Natural killer cell treated with Interleukin-12 subunit alpha and Interleukin-12 subunit beta and Interleukin-15 and Interleukin-18, amount 100 ng/mL, for 72 hours (primary cell): Measurements from ENCODE around the gene GDNF. TPM values are rescaled to one million over a fixed set of nuclear protein-coding genes. Genes with fewer than 3 reads are reported as not detected.

Experiments
- ATAC-seq, 2 donors: fragments of 150-1000 bp; cut with Tn5 transposase in 1 of 2; sonication (Bioruptor Pico), chemical (Tn5 transposase) in 1 of 2; 2 replicates each; pipeline ENCODE4 v1.10.0; 2021
- DNase-seq: peaks from one replicate; pipeline ENCODE4 v3.0.0; 2022; ENCODE audit warnings: low spot score
- H3K27ac Mint-ChIP-seq, 2 donors: 1 replicate in 1 of 2; 2 replicates in 1 of 2; pipeline ENCODE4 v1.8.0; 2022; ENCODE audit warnings: mixed read lengths in 2 of 2, mild to moderate bottlenecking in 1 of 2, moderate library complexity in 1 of 2
- H3K27me3 Mint-ChIP-seq, 2 donors: 1 replicate in 1 of 2; 2 replicates in 1 of 2; pipeline ENCODE4 v1.8.0; 2022; ENCODE audit warnings: mixed read lengths in 2 of 2
- H3K36me3 Mint-ChIP-seq: one replicate; pipeline ENCODE4 v1.8.0; 2022; ENCODE audit warnings: mixed read lengths
- H3K4me1 Mint-ChIP-seq, 2 donors: 1 replicate in 1 of 2; 2 replicates in 1 of 2; pipeline ENCODE4 v1.8.0; 2022; ENCODE audit warnings: low read depth in 2 of 2, mixed read lengths in 2 of 2, mild to moderate bottlenecking in 1 of 2
- H3K4me3 Mint-ChIP-seq: one replicate; pipeline ENCODE4 v1.8.0; 2022; ENCODE audit warnings: mixed read lengths
- H3K9me3 Mint-ChIP-seq: 2 replicates; pipeline ENCODE4 v1.8.0; 2022; ENCODE audit warnings: mixed read lengths
- total RNA-seq, 2 donors: library from RNA; stranded (reverse); gene quantifications; one replicate each; pipeline ENCODE4 v1.2.3, GENCODE V29; 2022

GDNF gene
- total RNA-seq, 2 donors from 2014 or later, result not detected

DNA sequence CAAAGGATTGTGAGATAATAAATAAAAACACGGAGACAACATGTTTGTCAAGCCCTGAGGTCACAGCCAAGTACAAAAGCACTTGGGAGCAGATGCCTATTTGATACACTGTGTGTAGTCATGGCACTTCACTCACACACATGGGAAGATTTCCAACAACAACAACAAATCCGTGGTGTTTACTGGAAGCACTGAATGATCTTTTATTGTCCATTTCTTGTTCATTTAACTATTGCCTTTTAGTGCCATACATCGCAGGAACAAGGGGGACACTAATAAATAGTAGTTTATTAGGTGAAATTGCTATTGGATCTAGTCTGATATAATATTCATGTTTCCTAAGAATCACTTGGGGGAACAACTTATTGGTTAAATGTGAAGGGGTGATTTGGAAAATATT lies 20.4 kb upstream of the GDNF start:
- Mint-ChIP-seq H3K27ac (no peak overlapping the region), H3K27me3 (peaks cover 12 to 28% of the 10 kb centered on the region in 2 donors), H3K4me1 (no peaks in the 10 kb centered on the region), H3K36me3 (no peaks in the 10 kb centered on the region), H3K4me3 (no peak overlapping the region), H3K9me3 (no peaks in the 10 kb centered on the region)
- DNase-seq (no peak), ATAC-seq (no peak)

DNA sequence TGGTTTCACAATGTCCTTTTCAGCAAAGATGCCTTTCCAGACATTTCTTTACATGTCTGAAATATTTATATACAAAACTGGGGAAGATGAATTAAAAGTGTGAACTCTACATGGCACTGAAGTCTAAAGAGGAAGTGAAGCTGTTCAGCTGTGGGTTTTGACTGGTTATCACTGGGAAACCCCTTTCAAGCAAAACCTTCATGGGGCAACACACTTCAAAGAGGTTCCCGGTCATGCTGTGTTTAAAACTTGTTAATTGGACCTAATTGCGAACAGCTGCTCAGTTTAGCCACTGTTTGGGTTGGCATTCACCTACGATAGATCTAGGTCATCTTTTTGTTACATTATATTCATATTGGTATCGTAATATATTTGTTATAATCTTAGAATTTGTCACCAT lies 20.0 kb upstream of the GDNF start:
- no peaks in the 10 kb centered on the region for H3K9me3 Mint-ChIP-seq
- H3K4me1 Mint-ChIP-seq, result no peaks in the 10 kb centered on the region
- ATAC-seq (no peak), DNase-seq (no peak)
- no peaks in the 10 kb centered on the region for H3K36me3 Mint-ChIP-seq
- H3K27me3 Mint-ChIP-seq, result peaks cover 9 to 24% of the 10 kb centered on the region in 2 donors
- no peak overlapping the region for H3K27ac Mint-ChIP-seq
- no peak overlapping the region for H3K4me3 Mint-ChIP-seq

DNA sequence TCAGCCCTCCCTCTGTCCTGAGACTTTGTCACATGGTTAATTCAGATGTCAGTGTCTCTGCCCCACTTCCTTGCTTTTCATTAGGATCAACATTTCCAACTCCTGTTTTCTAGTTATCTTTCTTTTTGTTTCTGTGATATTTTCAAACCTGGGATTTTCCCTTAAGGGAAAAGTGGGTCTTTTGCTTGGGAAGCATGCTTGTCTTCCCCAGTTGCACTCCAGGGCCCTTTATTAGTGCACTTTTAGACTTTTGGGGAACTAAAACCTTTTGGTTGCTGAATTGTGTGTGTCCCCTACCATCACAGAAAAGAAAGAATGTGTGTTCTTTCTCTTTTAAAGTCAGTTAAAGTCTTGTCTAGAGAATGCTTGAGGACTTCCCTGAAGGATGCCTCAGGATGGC lies 18.4 kb upstream of the GDNF start:
- peaks cover 5% of the 10 kb centered on the region for H3K9me3 Mint-ChIP-seq
- peaks cover under 1 to 14% of the 10 kb centered on the region in 2 donors for H3K27me3 Mint-ChIP-seq
- H3K36me3 Mint-ChIP-seq, result no peaks in the 10 kb centered on the region
- no peak for DNase-seq
- no peak for ATAC-seq
- H3K27ac Mint-ChIP-seq, result no peak overlapping the region
- no peak overlapping the region for H3K4me3 Mint-ChIP-seq
- no peaks in the 10 kb centered on the region for H3K4me1 Mint-ChIP-seq

DNA sequence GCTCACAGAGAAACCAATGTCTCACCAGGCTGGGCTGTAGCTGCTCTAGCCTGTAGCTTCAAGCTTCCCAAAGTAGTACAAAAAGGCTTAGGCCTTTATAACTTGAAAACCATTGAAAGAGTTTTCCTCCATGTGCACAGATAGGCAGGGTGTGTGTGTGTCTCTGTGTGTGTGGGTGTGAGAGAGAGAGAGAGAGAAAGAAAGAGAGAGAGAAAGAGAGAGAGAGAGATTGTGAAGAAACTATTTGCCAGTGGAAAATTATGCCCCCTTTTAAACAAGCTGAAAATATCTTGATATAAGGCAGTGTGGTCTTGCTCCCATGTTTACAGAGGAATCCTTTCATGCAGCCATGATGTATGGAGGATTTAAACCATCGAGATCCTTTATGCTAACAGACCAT lies 17.9 kb upstream of the GDNF start:
- DNase-seq (no peak), ATAC-seq (no peak)
- Mint-ChIP-seq H3K4me1 (no peaks in the 10 kb centered on the region), H3K27ac (no peak overlapping the region), H3K4me3 (no peak overlapping the region), H3K27me3 (peaks cover 2 to 9% of the 10 kb centered on the region in 2 donors), H3K9me3 (peaks cover 5% of the 10 kb centered on the region), H3K36me3 (no peaks in the 10 kb centered on the region)

DNA sequence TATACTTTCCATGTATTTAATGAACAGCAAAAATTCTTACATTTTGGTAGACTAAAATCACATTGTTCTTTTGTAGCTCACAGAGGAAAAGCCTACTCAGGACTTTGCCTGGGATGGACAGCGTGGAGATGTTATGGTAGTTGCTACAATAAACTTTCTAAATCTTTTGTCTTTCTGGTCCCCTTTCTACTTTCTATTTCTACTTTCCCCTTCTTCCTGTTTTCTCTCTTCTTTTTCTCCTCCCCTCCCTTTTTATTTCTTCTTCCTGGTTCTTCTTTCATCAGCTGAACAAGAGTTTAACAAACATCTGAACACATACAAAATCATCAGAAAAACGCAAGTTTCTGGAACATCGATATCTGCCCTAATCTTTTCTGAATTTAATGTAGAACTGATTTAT lies 15.6 kb upstream of the GDNF start:
- no peak overlapping the region for H3K4me3 Mint-ChIP-seq
- DNase-seq, result no peak
- no peak for ATAC-seq
- no peaks in the 10 kb centered on the region for H3K4me1 Mint-ChIP-seq
- H3K27ac Mint-ChIP-seq, result no peak overlapping the region
- H3K9me3 Mint-ChIP-seq, result peaks cover 5% of the 10 kb centered on the region
- H3K27me3 Mint-ChIP-seq, result peaks cover 9% of the 10 kb centered on the region in 2 donors
- H3K36me3 Mint-ChIP-seq, result no peaks in the 10 kb centered on the region

DNA sequence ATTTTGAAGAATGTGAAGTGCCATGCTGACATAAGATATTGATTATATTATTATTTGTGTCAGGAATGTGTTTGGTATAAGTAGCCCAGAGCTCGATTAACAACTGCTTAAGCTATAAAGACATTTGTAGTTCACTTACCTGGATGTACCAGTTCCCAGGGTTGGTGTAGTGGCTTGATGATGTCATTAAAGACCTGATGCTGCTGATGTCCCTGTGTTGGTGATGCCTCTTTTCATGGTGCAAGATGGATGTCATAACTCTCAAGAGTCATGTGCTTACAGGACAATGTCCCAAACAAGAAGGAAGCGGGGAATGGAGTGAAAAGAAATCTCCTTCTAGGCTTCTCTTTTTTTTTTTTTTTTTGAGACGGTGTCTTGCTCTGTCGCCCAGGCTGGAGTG lies 11.5 kb upstream of the GDNF start:
- no peaks in the 10 kb centered on the region for H3K4me1 Mint-ChIP-seq
- H3K27ac Mint-ChIP-seq, result no peak overlapping the region
- no peaks in the 10 kb centered on the region for H3K36me3 Mint-ChIP-seq
- H3K9me3 Mint-ChIP-seq, result peaks cover 5% of the 10 kb centered on the region
- DNase-seq (no peak), ATAC-seq (no peak)
- H3K4me3 Mint-ChIP-seq, result no peak overlapping the region
- peaks cover 16 to 19% of the 10 kb centered on the region in 2 donors for H3K27me3 Mint-ChIP-seq

DNA sequence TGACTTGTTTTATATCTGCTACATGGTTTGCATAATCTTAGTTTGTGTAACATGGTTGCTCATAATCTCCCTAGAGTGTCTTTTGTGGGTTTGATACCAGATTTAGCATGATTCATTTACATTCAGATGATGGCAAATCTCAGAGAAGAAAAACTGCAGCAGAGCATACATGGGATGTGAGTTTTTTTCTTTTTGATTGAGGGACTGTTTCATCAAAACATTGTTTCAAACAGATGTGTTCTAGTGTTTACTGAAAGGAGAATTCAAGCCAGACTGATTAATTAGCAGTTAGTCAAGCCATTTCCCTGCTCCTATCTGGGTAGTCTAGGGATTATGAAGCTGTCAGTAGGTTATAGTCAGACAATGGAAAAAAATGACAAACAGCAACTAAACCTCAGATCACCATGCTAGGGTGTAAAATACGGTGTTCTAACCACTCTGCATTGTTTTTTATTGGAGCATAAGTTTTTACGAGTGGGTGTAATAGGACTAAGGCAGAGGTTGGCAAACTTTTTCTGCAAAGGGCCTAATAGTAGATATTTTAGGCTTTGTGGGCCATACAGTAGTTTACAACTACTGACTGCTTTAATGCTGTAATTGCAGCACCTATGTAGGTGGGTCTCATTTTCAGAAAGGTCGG lies 10.5 kb upstream of the GDNF start:
- H3K9me3 Mint-ChIP-seq, result peaks cover 5% of the 10 kb centered on the region
- H3K27ac Mint-ChIP-seq, result no peak overlapping the region
- H3K27me3 Mint-ChIP-seq, result peaks cover 20 to 22% of the 10 kb centered on the region in 2 donors
- ATAC-seq (no peak), DNase-seq (no peak)
- H3K36me3 Mint-ChIP-seq, result no peaks in the 10 kb centered on the region
- no peak overlapping the region for H3K4me3 Mint-ChIP-seq
- no peaks in the 10 kb centered on the region for H3K4me1 Mint-ChIP-seq

DNA sequence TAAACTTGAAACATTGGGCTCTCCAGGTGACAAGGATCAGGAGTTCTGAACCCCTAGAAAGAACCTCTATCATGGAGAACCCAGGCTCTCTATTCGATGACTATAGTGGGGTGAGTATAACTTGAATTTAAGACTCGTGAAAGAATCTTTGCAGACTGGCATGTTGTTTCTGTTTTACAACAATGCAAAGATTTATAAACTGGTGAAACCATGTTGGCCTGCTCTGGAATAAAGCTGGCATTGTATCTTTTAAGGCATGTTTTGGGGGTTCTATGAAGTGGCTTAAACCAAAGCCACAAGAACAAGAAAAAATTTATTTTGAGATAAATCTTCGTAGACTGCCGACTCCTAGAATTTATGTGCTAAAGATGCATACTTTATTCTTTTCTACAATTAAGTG lies 9.8 kb upstream of the GDNF start:
- no peak overlapping the region for H3K4me3 Mint-ChIP-seq
- H3K9me3 Mint-ChIP-seq, result peaks cover 3% of the 10 kb centered on the region
- H3K27me3 Mint-ChIP-seq, result peaks cover 26 to 27% of the 10 kb centered on the region in 2 donors
- no peak for ATAC-seq
- no peak for DNase-seq
- no peaks in the 10 kb centered on the region for H3K4me1 Mint-ChIP-seq
- H3K27ac Mint-ChIP-seq, result no peak overlapping the region
- no peaks in the 10 kb centered on the region for H3K36me3 Mint-ChIP-seq

DNA sequence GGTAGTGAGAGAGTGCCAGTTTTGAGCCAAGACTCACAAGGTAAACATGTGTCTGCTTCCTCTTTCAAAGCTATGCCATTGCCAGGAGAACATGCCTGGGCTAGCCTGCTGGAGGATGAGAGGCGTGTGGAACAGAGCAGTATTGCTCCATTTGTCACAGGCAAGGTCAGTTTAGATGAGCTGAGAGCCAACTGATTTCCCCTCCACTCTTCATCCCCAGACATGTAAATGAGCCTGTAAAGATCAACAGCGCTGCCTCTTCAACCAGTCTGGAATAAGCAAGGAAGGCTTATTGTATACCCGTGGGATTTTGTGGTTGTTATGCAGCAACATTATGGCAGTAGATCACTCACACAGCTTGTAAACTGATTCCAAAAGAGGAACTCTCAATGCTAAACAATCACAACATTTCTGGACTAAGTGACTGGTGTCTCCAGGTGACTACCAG lies 8.2 kb upstream of the GDNF start:
- no peaks in the 10 kb centered on the region for H3K4me1 Mint-ChIP-seq
- H3K36me3 Mint-ChIP-seq, result no peaks in the 10 kb centered on the region

DNA sequence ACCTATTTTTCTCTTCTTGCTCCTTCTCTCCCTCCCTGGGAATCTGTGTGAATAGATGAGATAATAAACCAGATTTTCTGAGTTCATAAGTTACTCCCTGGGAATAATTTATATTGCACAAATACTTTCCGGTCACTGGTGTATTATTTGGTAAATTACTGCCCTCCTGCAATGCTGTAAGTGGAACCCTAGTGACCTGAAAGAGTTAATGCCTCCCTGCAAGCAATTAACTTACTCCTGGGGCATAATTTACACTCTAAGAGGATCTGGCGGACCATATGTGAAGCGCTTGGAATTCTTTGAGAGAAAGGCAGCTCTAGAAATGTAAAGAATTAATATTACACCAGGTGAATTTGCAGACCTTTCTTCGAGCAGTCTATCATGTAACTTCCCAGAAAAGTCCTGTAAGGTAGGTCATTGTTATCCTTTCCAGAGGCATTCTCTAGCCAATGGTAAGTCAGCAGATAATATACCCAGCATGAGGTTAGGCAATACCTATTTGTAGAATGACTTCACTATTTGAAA lies 7.0 kb upstream of the GDNF start:
- Mint-ChIP-seq H3K27ac (no peak overlapping the region), H3K4me1 (no peaks in the 10 kb centered on the region), H3K4me3 (no peak overlapping the region), H3K36me3 (no peaks in the 10 kb centered on the region), H3K9me3 (no peaks in the 10 kb centered on the region), H3K27me3 (peaks cover 26 to 48% of the 10 kb centered on the region in 2 donors)
- DNase-seq (no peak), ATAC-seq (no peak)

More for the DNA sequence above, 8.2 kb upstream of the GDNF start:
- Mint-ChIP-seq H3K27ac (no peak overlapping the region), H3K27me3 (peaks cover 26 to 41% of the 10 kb centered on the region in 2 donors), H3K9me3 (no peaks in the 10 kb centered on the region), H3K4me3 (no peak overlapping the region)
- ATAC-seq (peak in 1 of 2 donors; percentile 55), DNase-seq (no peak)

DNA sequence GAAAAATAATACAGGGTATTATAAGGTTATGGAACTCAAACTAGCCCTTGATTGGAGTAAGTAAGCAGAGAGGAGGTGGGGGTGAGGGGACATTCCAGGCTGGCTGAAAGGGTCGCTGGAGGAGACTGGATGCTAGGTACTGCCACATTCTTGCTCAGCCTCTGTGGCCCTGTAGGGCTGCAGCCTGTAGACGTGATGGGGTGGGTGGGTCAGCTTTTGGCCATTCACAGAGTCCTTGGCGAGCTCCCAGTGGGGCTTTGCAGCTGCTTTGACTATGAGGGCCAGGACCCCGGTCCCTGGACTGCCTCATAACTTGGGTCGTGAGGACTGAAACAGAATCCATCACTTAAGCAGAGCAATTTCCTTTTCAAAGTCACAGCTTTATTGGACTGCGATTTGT lies 4.2 kb upstream of the GDNF start:
- no peak overlapping the region for H3K27ac Mint-ChIP-seq
- H3K9me3 Mint-ChIP-seq, result no peaks in the 10 kb centered on the region
- no peak overlapping the region for H3K4me3 Mint-ChIP-seq
- no peaks in the 10 kb centered on the region for H3K36me3 Mint-ChIP-seq
- no peak for ATAC-seq
- H3K27me3 Mint-ChIP-seq, result peaks cover 34 to 57% of the 10 kb centered on the region in 2 donors
- no peak for DNase-seq
- H3K4me1 Mint-ChIP-seq, result no peaks in the 10 kb centered on the region

DNA sequence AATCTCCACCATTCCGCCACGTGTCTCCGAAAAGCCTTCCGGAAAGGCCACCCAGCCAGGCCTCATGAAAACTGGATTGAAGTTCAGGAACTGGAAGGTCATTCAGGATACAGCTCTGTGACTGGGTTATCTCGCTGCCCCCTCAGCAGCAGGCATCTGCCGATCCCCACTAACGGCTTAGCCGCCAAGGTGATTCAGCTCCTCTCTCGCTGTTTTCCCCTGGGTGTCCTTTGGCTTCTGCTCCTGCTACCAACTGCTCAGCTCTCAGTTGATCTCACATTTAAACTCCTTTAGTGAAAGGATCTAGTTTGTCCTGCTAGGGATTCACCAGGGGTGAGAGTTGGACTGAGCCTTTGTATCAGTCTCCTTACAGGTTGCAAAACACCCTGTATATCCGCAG lies 2.2 kb upstream of the GDNF start:
- Mint-ChIP-seq H3K9me3 (no peaks in the 10 kb centered on the region), H3K4me3 (no peak overlapping the region), H3K36me3 (no peaks in the 10 kb centered on the region), H3K27me3 (peaks cover 47 to 75% of the 10 kb centered on the region in 2 donors), H3K4me1 (peaks cover 9 to 11% of the 10 kb centered on the region in 2 donors), H3K27ac (no peak overlapping the region)
- DNase-seq, result no peak
- ATAC-seq, result no peak

DNA sequence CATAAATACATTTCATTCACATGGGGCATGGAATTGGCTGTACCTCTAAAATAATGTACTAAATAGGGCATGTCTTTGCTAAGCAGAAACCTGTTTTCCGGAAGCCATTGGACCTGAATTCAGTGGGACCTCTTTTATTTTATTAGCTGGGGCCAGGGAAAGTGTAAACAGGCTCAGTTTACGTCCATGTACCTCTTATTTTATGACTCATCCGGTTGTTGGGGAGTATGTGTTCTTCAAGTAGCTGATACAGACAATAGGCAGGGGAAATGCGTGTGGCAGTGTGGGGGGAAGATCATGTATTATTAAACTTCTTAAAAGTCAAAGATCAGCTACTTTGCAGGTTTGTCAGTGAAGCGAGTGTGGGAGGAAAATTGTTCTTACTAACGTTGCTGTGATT lies 1.4 kb upstream of the GDNF start:
- Mint-ChIP-seq H3K9me3 (no peaks in the 10 kb centered on the region), H3K27ac (no peak overlapping the region), H3K27me3 (peaks cover 47 to 69% of the 10 kb centered on the region in 2 donors), H3K4me3 (no peak overlapping the region), H3K4me1 (peaks cover 10 to 11% of the 10 kb centered on the region in 2 donors), H3K36me3 (no peaks in the 10 kb centered on the region)
- no peak for ATAC-seq
- DNase-seq, result no peak

DNA sequence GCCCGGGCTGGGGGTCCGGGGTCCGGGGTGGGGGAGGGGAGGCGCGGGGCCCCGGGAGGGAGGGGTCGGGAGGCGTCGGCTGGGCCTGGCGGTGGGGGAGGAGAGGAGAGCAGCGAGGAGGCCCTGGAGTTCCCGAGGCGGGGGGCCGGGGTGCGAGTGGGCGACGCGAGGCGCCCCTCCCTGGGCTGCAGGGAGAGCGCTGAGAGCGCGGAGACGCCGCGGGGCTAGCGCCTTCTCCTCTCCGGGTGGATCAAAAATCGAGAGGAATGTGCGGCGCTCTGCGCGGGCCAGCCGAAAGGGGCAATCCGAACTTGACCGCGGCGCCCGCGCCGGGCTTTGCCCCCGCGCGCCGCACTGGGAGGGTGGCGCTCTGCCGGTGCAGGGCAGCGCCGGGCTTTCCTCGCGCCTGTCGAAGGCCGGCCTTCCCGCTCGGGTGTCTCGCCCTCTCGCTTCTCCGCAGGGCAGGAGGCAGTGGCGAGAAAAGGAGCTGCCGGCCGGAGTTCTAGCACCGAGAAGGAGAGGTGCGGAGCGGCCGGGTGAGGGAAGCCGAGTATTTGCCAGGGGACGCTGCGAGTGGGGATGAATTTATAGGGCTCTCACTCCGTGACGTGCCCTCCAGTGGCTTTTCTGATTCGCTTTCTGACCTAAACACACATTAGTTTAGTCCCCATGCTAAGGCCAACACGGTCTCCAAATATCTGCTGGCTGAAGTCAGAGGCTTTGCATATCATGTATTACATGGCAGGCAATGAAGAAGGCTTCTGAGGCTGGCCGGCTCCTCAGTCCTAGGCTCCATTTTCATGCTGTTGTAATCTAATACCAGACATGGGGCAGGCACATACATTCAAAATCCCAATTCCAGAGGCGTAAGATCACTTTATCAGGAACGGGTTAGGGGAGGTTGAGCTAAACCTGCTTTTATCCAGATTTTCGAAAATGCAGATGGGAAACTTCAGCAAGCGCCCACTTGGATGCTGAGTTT lies 503 bp upstream of the GDNF start:
- no peak overlapping the region for H3K4me3 Mint-ChIP-seq
- no peak overlapping the region for H3K27ac Mint-ChIP-seq
- no peaks in the 10 kb centered on the region for H3K9me3 Mint-ChIP-seq
- DNase-seq (no peak), ATAC-seq (no peak)
- peaks cover 46 to 74% of the 10 kb centered on the region in 2 donors for H3K27me3 Mint-ChIP-seq
- no peaks in the 10 kb centered on the region for H3K36me3 Mint-ChIP-seq
- H3K4me1 Mint-ChIP-seq, result peaks cover 10 to 11% of the 10 kb centered on the region in 2 donors
